Subcutaneous preadipocyte (primary cell): Measurements from ENCODE around the gene ASB18. TPM values are rescaled to one million over a fixed set of nuclear protein-coding genes. Genes with fewer than 3 reads are reported as not detected.

ENCODE experiments used
- small RNA-seq: library from RNA; depleted of rRNA; stranded (forward); fragments of <200 nt; gene quantifications from one replicate; pipeline ENCODE3, GENCODE V24; 2012
- total RNA-seq: library from RNA; depleted of rRNA; stranded (reverse); fragments of >200 nt; gene quantifications from 2 replicates; pipeline ENCODE4 v1.2.3, GENCODE V29; 2012

The ASB18 gene
- not detected in 2 replicates for total RNA-seq

GRCh38 chr2:236264256-236264655, at the start of gene ASB18:
TSS of gene ASB18 (minus strand) at chr2:236264406. CDS start at chr2:236264345, 61 bp downstream.

GRCh38 chr2:236168110-236169080, 95.8 kb downstream of the ASB18 start, which contains the start of gene GBX2:
TSS of gene GBX2 (minus strand) at chr2:236168386. CDS start at chr2:236167971, 415 bp downstream.

Small RNA genes within 50 kb of the gene (small RNA-seq; reads per million reads assigned to genes)
- not detected for gene RF00019
- gene RNU1-31P = 0.16 reads per million

Other genes with a start within 250 kb of the ASB18 start
- gene GBX2, start 96.0 kb downstream of the ASB18 start, total RNA-seq = under 0.01 TPM in 1 of 2 replicates, not detected in the other